Erythroblast (primary cell): ENCODE results near the gene STIM2.
A peak's percentile ranks its signal among the peaks of the same experiment; 100 is the strongest.

Source experiments
- DNase-seq, 2 experiments: peaks; one replicate each; lab custom pipeline; 2025; lab: John Stamatoyannopoulos, UW
- GATA1 ChIP-seq: IDR thresholded peaks from 2 replicates; pipeline ENCODE4 v1.6.1; 2011; ENCODE audit warnings: low read depth, mild to moderate bottlenecking, control low read depth, low read length, moderate library complexity
- POLR2A ChIP-seq: IDR thresholded peaks from 2 replicates; pipeline ENCODE4 v1.6.1; 2011; ENCODE audit warnings: mild to moderate bottlenecking, low read length

The STIM2 gene

GRCh38 chr4:26992657-26993361, 132.2 kb downstream of the STIM2 start:
- peak; percentile 11 to 13 for DNase-seq
- TF ChIP-seq GATA1: no peak
- no peak for TF ChIP-seq POLR2A

GRCh38 chr4:26993539-26993938, 132.9 kb downstream of the STIM2 start:
- TF ChIP-seq POLR2A (no peak), GATA1 (no peak)
- no peak for DNase-seq

- no peak for DNase-seq
- no peak for TF ChIP-seq GATA1
Measured at GRCh38 chr4:26993967-26994366, 133.3 kb downstream of the STIM2 start.

GRCh38 chr4:26995316-26995715, 134.7 kb downstream of the STIM2 start:
- TF ChIP-seq GATA1: no peak
- TF ChIP-seq POLR2A: no peak
- no peak for DNase-seq

GRCh38 chr4:26996745-26997144, 136.1 kb downstream of the STIM2 start:
- no peak for DNase-seq
- TF ChIP-seq GATA1: no peak
- TF ChIP-seq POLR2A: no peak

- TF ChIP-seq POLR2A: no peak
- no peak for TF ChIP-seq GATA1
Measured at GRCh38 chr4:26999689-27000088, 139.0 kb downstream of the STIM2 start.

GRCh38 chr4:27000122-27000521, 139.5 kb downstream of the STIM2 start:
- no peak for DNase-seq
- TF ChIP-seq POLR2A (no peak), GATA1 (no peak)

More at GRCh38 chr4:26999689-27000088, 139.0 kb downstream of the STIM2 start:
- DNase-seq: no peak

GRCh38 chr4:27000820-27001219, 140.2 kb downstream of the STIM2 start:
- peak in 1 of 2 experiments; percentile 2 for DNase-seq
- no peak for TF ChIP-seq POLR2A
- TF ChIP-seq GATA1: no peak

- no peak for DNase-seq
- TF ChIP-seq GATA1: no peak
- no peak for TF ChIP-seq POLR2A
Measured at GRCh38 chr4:27001398-27002164, 140.9 kb downstream of the STIM2 start.

- DNase-seq: no peak
- TF ChIP-seq POLR2A (no peak), GATA1 (no peak)
Measured at GRCh38 chr4:27003642-27004113, 143.0 kb downstream of the STIM2 start.

- DNase-seq: no peak
- TF ChIP-seq POLR2A (no peak), GATA1 (no peak)
Measured at GRCh38 chr4:27005501-27005900, 144.9 kb downstream of the STIM2 start.

GRCh38 chr4:27005905-27006590, 145.4 kb downstream of the STIM2 start:
- TF ChIP-seq GATA1 (no peak), POLR2A (no peak)
- DNase-seq: no peak

- no peak for DNase-seq
- no peak for TF ChIP-seq GATA1
- TF ChIP-seq POLR2A: no peak
Measured at GRCh38 chr4:27006646-27007045, 146.0 kb downstream of the STIM2 start.

GRCh38 chr4:27007507-27007906, 146.9 kb downstream of the STIM2 start:
- no peak for TF ChIP-seq GATA1
- TF ChIP-seq POLR2A: no peak
- no peak for DNase-seq
